WTC11 (cell line): ENCODE data around the gene OGDHL. TPM values are rescaled to one million over a fixed set of nuclear protein-coding genes. Genes with fewer than 3 reads are reported as not detected.

Experiments
- ATAC-seq: fragments of 200-7000 bp; cut with Tn5 transposase; 2 replicates; pipeline ENCODE4 v1.10.0; 2021; ENCODE audit warnings: mild to moderate bottlenecking, moderate library complexity
- CTCF ChIA-PET: fragments of 300-600 bp; sonication (Branson Sonifier 250); formaldehyde crosslinking; loops from one replicate; lab custom pipeline; 2021; ENCODE audit warnings: antibody characterized with exemption; lab: Charles Lee
- POLR2A ChIA-PET: fragments of 350-600 bp; sonication (Branson Sonifier 250); formaldehyde crosslinking; loops from one replicate; lab custom pipeline; 2021; ENCODE audit warnings: antibody characterized with exemption; lab: Charles Lee
- DNase-seq: peaks from one replicate; pipeline ENCODE4 v3.0.0; 2021; ENCODE audit warnings: low spot score
- H3K27ac Mint-ChIP-seq: 2 replicates; pipeline ENCODE4 v1.8.0; 2021; ENCODE audit warnings: mixed read lengths
- H3K27me3 Mint-ChIP-seq: 2 replicates; pipeline ENCODE4 v1.8.0; 2021; ENCODE audit warnings: low read depth, mild to moderate bottlenecking, moderate library complexity, mixed read lengths
- H3K36me3 Mint-ChIP-seq: 2 replicates; pipeline ENCODE4 v1.8.0; 2021; ENCODE audit warnings: mixed read lengths
- H3K4me1 Mint-ChIP-seq: 2 replicates; pipeline ENCODE4 v1.8.0; 2022; ENCODE audit warnings: mixed read lengths
- H3K4me3 Mint-ChIP-seq: 2 replicates; pipeline ENCODE4 v1.8.0; 2021; ENCODE audit warnings: mild to moderate bottlenecking, moderate library complexity, mixed read lengths
- H3K9me3 Mint-ChIP-seq: 2 replicates; pipeline ENCODE4 v1.8.0; 2021; ENCODE audit warnings: mixed read lengths
- GRHL2 ChIP-seq: fragments of 250-450 bp; sonication (Bioruptor Pico); IDR thresholded peaks from 2 replicates; pipeline ENCODE4 v1.8.0; 2022; ENCODE audit warnings: mild to moderate bottlenecking, moderate library complexity; ENCODE audit not compliant: insufficient replicate concordance, severe bottlenecking
- KAT7 ChIP-seq: sonication (generic); formaldehyde crosslinking; IDR thresholded peaks from 2 replicates; pipeline ENCODE4 v1.8.1; 2023; ENCODE audit warnings: missing genetic modification reagents, mild to moderate bottlenecking, borderline replicate concordance
- MYBL2 ChIP-seq: sonication (generic); formaldehyde crosslinking; IDR thresholded peaks from 2 replicates; pipeline ENCODE4 v1.8.1; 2023; ENCODE audit warnings: mild to moderate bottlenecking, moderate library complexity, missing genetic modification reagents
- NFATC4 ChIP-seq: fragments of 250-450 bp; sonication (Bioruptor Pico); IDR thresholded peaks from 2 replicates; pipeline ENCODE4 v1.9.0; 2021; ENCODE audit warnings: mild to moderate bottlenecking
- PRRX2 ChIP-seq: fragments of 250-450 bp; sonication (Bioruptor Pico); IDR thresholded peaks from 2 replicates; pipeline ENCODE4 v1.8.0; 2021; ENCODE audit warnings: mild to moderate bottlenecking
- SMAD4 ChIP-seq: sonication (generic); formaldehyde crosslinking; IDR thresholded peaks from 2 replicates; pipeline ENCODE4 v1.8.0; 2022; ENCODE audit warnings: mild to moderate bottlenecking, missing genetic modification reagents
- TCF7 ChIP-seq: sonication (generic); formaldehyde crosslinking; IDR thresholded peaks from 2 replicates; pipeline ENCODE4 v1.8.0; 2022; ENCODE audit warnings: mild to moderate bottlenecking, low read depth, missing genetic modification reagents, moderate library complexity
- TEAD1 ChIP-seq: sonication (generic); formaldehyde crosslinking; IDR thresholded peaks from 2 replicates; pipeline ENCODE4 v1.8.0; 2022; ENCODE audit warnings: mild to moderate bottlenecking, missing genetic modification reagents
- ZNF219 ChIP-seq: sonication (generic); formaldehyde crosslinking; IDR thresholded peaks from 2 replicates; pipeline ENCODE4 v1.8.0; 2023; ENCODE audit warnings: missing genetic modification reagents, mild to moderate bottlenecking, borderline replicate concordance
- ZNF416 ChIP-seq: fragments of 250-450 bp; sonication (Bioruptor Pico); IDR thresholded peaks from 2 replicates; pipeline ENCODE4 v1.9.0; 2021; ENCODE audit warnings: mild to moderate bottlenecking, inconsistent platforms
- ZNF423 ChIP-seq: fragments of 250-450 bp; sonication (Bioruptor Pico); IDR thresholded peaks from 2 replicates; pipeline ENCODE4 v2.1.2; 2022; ENCODE audit warnings: mild to moderate bottlenecking, moderate library complexity
- total RNA-seq: library from RNA; stranded (reverse); gene quantifications from 3 replicates; pipeline ENCODE4 v1.2.3, GENCODE V29; 2021
- TF ChIP-seq, protein P1 (sequence below): sonication (generic); formaldehyde crosslinking; IDR thresholded peaks from 2 replicates; pipeline ENCODE4 v1.8.1; 2022; ENCODE audit warnings: missing genetic modification reagents, borderline replicate concordance
- TF ChIP-seq, protein P2 (sequence below): sonication (generic); formaldehyde crosslinking; IDR thresholded peaks from 2 replicates; pipeline ENCODE4 v1.8.0; 2022; ENCODE audit warnings: mild to moderate bottlenecking, missing genetic modification reagents
- TF ChIP-seq, protein P3 (sequence below): sonication (generic); formaldehyde crosslinking; IDR thresholded peaks from 2 replicates; pipeline ENCODE4 v1.8.0; 2022; ENCODE audit warnings: mild to moderate bottlenecking, missing genetic modification reagents
- TF ChIP-seq, protein P4 (sequence below): sonication (generic); formaldehyde crosslinking; conservative IDR thresholded peaks from 2 replicates; pipeline ENCODE4 v1.8.1; 2023; ENCODE audit warnings: mild to moderate bottlenecking, low read depth, missing genetic modification reagents, moderate library complexity
- TF ChIP-seq, protein P5 (sequence below): sonication (generic); formaldehyde crosslinking; IDR thresholded peaks from 2 replicates; pipeline ENCODE4 v1.8.1; 2023; ENCODE audit warnings: mild to moderate bottlenecking, missing genetic modification reagents, borderline replicate concordance
- TF ChIP-seq, protein P6 (sequence below): fragments of 200-600 bp; IDR thresholded peaks from 2 replicates; pipeline ENCODE4 v1.8.0; 2022; ENCODE audit warnings: antibody characterized with exemption
- TF ChIP-seq, protein P7 (sequence below): fragments of 250-450 bp; sonication (Bioruptor Pico); IDR thresholded peaks from 2 replicates; pipeline ENCODE4 v2.1.2; 2022; ENCODE audit warnings: mild to moderate bottlenecking, moderate library complexity

The OGDHL gene
- total RNA-seq, 1 experiment from 2014 or later, result 35.1 TPM

DNA sequence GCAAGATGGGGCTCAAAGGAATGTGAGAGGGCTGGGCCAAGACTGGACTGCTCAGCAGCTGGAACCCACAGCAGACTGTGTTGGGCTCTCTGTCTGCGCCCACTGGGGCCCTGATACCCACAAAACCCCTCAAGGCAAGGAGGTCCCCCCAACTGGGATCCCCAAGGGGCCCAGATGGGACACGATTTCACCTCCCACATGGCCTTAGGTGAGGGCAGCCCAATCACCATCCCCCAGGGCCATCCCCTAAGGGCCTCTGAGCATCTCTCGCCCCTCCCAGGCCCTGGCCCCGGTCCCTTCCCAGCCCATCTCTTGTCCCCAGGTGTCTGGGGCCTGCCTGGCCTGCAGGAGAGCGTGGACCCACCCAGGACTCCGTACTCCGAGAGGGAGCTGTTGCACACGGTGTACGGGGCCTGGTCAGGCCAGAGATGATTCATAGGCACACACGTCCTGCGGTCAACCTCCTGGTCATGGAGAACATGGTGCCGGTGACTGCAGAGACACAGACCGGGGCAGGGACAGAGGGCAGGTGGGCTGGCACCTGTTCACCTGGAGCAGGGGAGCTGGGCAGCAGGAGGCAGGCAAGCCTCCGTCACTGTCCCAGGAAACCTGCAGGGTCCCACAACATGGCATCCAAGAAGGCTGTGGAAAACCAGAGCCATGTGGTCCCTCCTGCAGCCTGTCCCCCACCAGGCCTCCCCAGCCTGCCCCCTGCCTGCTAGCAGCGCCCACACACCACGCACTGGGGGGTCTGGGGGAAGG is 21.6 kb downstream of the OGDHL start:
- H3K27me3 Mint-ChIP-seq, result no peaks in the 10 kb centered on the region
- no peak overlapping the region for H3K4me3 Mint-ChIP-seq
- peaks cover 7% of the 10 kb centered on the region; the same call in 1 of the 2 replicates for H3K9me3 Mint-ChIP-seq
- ATAC-seq (no peak), DNase-seq (no peak)
- H3K4me1 Mint-ChIP-seq, result no peaks in the 10 kb centered on the region
- ChIA-PET CTCF (interaction anchor here (0.9 to 1.1 kb wide), 3 partner anchors 21 to 147 kb away, joined by 3 to 4 read pairs (median 3); no protein-coding TSS in a partner anchor), POLR2A (no interaction called here)
- no peak overlapping the region for H3K27ac Mint-ChIP-seq
- TF ChIP-seq, protein P1, sequence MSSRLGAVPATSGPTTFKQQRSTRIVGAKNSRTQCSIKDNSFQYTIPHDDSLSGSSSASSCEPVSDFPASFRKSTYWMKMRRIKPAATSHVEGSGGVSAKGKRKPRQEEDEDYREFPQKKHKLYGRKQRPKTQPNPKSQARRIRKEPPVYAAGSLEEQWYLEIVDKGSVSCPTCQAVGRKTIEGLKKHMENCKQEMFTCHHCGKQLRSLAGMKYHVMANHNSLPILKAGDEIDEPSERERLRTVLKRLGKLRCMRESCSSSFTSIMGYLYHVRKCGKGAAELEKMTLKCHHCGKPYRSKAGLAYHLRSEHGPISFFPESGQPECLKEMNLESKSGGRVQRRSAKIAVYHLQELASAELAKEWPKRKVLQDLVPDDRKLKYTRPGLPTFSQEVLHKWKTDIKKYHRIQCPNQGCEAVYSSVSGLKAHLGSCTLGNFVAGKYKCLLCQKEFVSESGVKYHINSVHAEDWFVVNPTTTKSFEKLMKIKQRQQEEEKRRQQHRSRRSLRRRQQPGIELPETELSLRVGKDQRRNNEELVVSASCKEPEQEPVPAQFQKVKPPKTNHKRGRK (CRISPR knock-in tag), result no peak
- no peak for TF ChIP-seq SMAD4 (CRISPR knock-in tag)
- TF ChIP-seq NFATC4 (CRISPR knock-in tag), result no peak
- TF ChIP-seq, protein P2, sequence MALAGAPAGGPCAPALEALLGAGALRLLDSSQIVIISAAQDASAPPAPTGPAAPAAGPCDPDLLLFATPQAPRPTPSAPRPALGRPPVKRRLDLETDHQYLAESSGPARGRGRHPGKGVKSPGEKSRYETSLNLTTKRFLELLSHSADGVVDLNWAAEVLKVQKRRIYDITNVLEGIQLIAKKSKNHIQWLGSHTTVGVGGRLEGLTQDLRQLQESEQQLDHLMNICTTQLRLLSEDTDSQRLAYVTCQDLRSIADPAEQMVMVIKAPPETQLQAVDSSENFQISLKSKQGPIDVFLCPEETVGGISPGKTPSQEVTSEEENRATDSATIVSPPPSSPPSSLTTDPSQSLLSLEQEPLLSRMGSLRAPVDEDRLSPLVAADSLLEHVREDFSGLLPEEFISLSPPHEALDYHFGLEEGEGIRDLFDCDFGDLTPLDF, result no peak
- TF ChIP-seq, protein P3, sequence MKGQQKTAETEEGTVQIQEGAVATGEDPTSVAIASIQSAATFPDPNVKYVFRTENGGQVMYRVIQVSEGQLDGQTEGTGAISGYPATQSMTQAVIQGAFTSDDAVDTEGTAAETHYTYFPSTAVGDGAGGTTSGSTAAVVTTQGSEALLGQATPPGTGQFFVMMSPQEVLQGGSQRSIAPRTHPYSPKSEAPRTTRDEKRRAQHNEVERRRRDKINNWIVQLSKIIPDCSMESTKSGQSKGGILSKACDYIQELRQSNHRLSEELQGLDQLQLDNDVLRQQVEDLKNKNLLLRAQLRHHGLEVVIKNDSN (CRISPR knock-in tag), result no peak
- TF ChIP-seq ZNF219 (CRISPR knock-in tag), result no peak
- TF ChIP-seq ZNF416 (CRISPR knock-in tag), result no peak
- TF ChIP-seq, protein P4, sequence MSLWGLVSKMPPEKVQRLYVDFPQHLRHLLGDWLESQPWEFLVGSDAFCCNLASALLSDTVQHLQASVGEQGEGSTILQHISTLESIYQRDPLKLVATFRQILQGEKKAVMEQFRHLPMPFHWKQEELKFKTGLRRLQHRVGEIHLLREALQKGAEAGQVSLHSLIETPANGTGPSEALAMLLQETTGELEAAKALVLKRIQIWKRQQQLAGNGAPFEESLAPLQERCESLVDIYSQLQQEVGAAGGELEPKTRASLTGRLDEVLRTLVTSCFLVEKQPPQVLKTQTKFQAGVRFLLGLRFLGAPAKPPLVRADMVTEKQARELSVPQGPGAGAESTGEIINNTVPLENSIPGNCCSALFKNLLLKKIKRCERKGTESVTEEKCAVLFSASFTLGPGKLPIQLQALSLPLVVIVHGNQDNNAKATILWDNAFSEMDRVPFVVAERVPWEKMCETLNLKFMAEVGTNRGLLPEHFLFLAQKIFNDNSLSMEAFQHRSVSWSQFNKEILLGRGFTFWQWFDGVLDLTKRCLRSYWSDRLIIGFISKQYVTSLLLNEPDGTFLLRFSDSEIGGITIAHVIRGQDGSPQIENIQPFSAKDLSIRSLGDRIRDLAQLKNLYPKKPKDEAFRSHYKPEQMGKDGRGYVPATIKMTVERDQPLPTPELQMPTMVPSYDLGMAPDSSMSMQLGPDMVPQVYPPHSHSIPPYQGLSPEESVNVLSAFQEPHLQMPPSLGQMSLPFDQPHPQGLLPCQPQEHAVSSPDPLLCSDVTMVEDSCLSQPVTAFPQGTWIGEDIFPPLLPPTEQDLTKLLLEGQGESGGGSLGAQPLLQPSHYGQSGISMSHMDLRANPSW, result no peak
- TF ChIP-seq GRHL2 (CRISPR knock-in tag), result no peak
- no peak for TF ChIP-seq TEAD1 (CRISPR knock-in tag)
- no peak for TF ChIP-seq KAT7 (CRISPR knock-in tag)
- TF ChIP-seq, protein P5, sequence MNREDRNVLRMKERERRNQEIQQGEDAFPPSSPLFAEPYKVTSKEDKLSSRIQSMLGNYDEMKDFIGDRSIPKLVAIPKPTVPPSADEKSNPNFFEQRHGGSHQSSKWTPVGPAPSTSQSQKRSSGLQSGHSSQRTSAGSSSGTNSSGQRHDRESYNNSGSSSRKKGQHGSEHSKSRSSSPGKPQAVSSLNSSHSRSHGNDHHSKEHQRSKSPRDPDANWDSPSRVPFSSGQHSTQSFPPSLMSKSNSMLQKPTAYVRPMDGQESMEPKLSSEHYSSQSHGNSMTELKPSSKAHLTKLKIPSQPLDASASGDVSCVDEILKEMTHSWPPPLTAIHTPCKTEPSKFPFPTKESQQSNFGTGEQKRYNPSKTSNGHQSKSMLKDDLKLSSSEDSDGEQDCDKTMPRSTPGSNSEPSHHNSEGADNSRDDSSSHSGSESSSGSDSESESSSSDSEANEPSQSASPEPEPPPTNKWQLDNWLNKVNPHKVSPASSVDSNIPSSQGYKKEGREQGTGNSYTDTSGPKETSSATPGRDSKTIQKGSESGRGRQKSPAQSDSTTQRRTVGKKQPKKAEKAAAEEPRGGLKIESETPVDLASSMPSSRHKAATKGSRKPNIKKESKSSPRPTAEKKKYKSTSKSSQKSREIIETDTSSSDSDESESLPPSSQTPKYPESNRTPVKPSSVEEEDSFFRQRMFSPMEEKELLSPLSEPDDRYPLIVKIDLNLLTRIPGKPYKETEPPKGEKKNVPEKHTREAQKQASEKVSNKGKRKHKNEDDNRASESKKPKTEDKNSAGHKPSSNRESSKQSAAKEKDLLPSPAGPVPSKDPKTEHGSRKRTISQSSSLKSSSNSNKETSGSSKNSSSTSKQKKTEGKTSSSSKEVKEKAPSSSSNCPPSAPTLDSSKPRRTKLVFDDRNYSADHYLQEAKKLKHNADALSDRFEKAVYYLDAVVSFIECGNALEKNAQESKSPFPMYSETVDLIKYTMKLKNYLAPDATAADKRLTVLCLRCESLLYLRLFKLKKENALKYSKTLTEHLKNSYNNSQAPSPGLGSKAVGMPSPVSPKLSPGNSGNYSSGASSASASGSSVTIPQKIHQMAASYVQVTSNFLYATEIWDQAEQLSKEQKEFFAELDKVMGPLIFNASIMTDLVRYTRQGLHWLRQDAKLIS, result no peak
- no peak for TF ChIP-seq ZNF423 (CRISPR knock-in tag)
- TF ChIP-seq, protein P6, sequence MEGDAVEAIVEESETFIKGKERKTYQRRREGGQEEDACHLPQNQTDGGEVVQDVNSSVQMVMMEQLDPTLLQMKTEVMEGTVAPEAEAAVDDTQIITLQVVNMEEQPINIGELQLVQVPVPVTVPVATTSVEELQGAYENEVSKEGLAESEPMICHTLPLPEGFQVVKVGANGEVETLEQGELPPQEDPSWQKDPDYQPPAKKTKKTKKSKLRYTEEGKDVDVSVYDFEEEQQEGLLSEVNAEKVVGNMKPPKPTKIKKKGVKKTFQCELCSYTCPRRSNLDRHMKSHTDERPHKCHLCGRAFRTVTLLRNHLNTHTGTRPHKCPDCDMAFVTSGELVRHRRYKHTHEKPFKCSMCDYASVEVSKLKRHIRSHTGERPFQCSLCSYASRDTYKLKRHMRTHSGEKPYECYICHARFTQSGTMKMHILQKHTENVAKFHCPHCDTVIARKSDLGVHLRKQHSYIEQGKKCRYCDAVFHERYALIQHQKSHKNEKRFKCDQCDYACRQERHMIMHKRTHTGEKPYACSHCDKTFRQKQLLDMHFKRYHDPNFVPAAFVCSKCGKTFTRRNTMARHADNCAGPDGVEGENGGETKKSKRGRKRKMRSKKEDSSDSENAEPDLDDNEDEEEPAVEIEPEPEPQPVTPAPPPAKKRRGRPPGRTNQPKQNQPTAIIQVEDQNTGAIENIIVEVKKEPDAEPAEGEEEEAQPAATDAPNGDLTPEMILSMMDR, result no peak
- no peak for TF ChIP-seq TCF7
- TF ChIP-seq PRRX2 (CRISPR knock-in tag), result no peak
- no peak for TF ChIP-seq MYBL2 (CRISPR knock-in tag)
- TF ChIP-seq, protein P7, sequence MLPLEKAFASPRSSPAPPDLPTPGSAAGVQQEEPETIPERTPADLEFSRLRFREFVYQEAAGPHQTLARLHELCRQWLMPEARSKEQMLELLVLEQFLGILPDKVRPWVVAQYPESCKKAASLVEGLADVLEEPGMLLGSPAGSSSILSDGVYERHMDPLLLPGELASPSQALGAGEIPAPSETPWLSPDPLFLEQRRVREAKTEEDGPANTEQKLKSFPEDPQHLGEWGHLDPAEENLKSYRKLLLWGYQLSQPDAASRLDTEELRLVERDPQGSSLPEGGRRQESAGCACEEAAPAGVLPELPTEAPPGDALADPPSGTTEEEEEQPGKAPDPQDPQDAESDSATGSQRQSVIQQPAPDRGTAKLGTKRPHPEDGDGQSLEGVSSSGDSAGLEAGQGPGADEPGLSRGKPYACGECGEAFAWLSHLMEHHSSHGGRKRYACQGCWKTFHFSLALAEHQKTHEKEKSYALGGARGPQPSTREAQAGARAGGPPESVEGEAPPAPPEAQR (CRISPR knock-in tag), result no peak
- H3K36me3 Mint-ChIP-seq, result peaks cover 45% of the 10 kb centered on the region
